ENCODE results near the gene SLC25A11. TPM values are rescaled to one million over a fixed set of nuclear protein-coding genes. Genes with fewer than 3 reads are reported as not detected.

Gene SLC25A11
- total RNA-seq, 1 donor from 2014 or later: 60.2 TPM

DNA sequence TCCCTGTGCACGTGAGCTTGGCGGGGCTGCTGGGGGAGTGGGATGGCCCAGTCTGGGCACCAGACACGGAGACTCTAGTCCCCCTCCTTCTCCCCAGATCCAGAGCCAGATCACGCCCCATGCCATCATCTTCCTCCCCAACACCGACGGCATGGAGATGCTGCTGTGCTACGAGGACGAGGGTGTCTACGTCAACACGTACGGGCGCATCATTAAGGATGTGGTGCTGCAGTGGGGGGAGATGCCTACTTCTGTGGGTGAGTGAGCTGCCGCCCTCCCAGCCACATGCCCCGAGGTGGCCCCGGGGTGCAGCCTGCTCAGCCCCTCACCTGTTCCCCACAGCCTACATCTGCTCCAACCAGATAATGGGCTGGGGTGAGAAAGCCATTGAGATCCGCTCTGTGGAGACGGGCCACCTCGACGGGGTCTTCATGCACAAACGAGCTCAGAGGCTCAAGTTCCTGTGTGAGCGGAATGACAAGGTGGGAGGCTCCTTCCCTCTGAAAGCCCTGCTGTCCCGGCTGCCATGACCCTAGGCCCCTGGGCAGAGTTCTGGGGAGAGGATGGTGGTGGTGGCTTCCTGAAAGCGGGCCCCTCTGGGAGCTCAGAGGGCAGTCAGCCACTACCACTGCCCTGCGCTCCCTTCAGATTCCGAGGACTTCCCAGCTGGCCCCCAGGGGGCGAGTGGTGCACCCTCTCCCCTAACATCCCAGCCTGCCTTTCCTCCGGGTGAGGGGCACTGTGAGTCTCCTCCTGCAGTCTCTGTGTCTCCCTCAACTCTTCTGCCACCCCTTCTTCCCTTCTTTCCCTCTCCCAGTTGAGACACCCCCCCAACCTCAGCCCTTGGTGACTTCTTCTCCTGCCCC, 43.3 kb downstream of the SLC25A11 start:
- TF ChIP-seq, protein P1, sequence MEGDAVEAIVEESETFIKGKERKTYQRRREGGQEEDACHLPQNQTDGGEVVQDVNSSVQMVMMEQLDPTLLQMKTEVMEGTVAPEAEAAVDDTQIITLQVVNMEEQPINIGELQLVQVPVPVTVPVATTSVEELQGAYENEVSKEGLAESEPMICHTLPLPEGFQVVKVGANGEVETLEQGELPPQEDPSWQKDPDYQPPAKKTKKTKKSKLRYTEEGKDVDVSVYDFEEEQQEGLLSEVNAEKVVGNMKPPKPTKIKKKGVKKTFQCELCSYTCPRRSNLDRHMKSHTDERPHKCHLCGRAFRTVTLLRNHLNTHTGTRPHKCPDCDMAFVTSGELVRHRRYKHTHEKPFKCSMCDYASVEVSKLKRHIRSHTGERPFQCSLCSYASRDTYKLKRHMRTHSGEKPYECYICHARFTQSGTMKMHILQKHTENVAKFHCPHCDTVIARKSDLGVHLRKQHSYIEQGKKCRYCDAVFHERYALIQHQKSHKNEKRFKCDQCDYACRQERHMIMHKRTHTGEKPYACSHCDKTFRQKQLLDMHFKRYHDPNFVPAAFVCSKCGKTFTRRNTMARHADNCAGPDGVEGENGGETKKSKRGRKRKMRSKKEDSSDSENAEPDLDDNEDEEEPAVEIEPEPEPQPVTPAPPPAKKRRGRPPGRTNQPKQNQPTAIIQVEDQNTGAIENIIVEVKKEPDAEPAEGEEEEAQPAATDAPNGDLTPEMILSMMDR (conservative IDR thresholded peaks at IDR 0.05): no peak
- Mint-ChIP-seq H3K36me3 (no peaks in the 10 kb centered on the region), H3K4me1 (ENCODE audit: unreplicated experiment) (no peaks in the 10 kb centered on the region), H3K27ac (no peak overlapping the region), H3K27me3 (no peaks in the 10 kb centered on the region), H3K9me3 (no peaks in the 10 kb centered on the region), H3K4me3 (no peak overlapping the region)
- no peak for DNase-seq (ENCODE audit: extremely low spot score, unreplicated experiment)

DNA sequence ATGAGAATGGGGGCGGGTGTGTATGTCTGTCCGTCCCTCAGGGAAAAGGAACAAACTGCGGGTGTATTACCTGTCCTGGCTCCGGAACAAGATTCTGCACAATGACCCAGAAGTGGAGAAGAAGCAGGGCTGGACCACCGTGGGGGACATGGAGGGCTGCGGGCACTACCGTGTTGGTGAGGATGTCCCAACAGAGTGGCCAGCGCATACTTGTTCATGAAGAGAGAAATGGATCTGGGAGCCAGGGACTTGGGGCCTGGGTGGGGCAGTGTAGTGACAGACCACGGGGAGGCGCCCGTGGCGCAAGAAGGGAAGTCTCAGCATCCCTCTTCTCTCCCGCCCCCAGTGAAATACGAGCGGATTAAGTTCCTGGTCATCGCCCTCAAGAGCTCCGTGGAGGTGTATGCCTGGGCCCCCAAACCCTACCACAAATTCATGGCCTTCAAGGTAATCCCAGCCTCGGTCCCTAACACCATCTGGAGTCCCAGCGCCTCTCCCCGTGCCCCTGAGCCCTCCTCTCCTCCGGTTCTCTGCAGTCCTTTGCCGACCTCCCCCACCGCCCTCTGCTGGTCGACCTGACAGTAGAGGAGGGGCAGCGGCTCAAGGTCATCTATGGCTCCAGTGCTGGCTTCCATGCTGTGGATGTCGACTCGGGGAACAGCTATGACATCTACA, 44.1 kb downstream of the SLC25A11 start:
- Mint-ChIP-seq H3K27ac (no peak overlapping the region), H3K4me3 (no peak overlapping the region), H3K9me3 (no peaks in the 10 kb centered on the region), H3K27me3 (no peaks in the 10 kb centered on the region), H3K36me3 (no peaks in the 10 kb centered on the region), H3K4me1 (ENCODE audit: unreplicated experiment) (no peaks in the 10 kb centered on the region)
- TF ChIP-seq, protein P1 (conservative IDR thresholded peaks at IDR 0.05): peak; percentile 24
- no peak for DNase-seq (ENCODE audit: extremely low spot score, unreplicated experiment)

DNA sequence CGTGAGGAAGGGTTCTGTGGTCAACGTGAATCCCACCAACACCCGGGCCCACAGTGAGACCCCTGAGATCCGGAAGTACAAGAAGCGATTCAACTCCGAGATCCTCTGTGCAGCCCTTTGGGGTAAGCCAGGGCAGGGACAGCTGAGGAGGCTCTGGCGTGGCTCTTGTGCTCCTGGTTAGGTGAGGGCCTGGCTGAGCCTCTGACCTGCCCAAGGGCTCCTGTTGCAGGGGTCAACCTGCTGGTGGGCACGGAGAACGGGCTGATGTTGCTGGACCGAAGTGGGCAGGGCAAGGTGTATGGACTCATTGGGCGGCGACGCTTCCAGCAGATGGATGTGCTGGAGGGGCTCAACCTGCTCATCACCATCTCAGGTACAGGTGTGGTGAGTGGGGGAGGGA, 44.7 kb downstream of the SLC25A11 start:
- DNase-seq (ENCODE audit: extremely low spot score, unreplicated experiment): no peak
- H3K36me3 Mint-ChIP-seq: no peaks in the 10 kb centered on the region
- no peaks in the 10 kb centered on the region for H3K9me3 Mint-ChIP-seq
- no peak overlapping the region for H3K4me3 Mint-ChIP-seq
- H3K27ac Mint-ChIP-seq: peak overlapping the region; percentile 41
- no peaks in the 10 kb centered on the region for H3K27me3 Mint-ChIP-seq
- no peaks in the 10 kb centered on the region for H3K4me1 Mint-ChIP-seq (ENCODE audit: unreplicated experiment)
- TF ChIP-seq, protein P1 (conservative IDR thresholded peaks at IDR 0.05): no peak

DNA sequence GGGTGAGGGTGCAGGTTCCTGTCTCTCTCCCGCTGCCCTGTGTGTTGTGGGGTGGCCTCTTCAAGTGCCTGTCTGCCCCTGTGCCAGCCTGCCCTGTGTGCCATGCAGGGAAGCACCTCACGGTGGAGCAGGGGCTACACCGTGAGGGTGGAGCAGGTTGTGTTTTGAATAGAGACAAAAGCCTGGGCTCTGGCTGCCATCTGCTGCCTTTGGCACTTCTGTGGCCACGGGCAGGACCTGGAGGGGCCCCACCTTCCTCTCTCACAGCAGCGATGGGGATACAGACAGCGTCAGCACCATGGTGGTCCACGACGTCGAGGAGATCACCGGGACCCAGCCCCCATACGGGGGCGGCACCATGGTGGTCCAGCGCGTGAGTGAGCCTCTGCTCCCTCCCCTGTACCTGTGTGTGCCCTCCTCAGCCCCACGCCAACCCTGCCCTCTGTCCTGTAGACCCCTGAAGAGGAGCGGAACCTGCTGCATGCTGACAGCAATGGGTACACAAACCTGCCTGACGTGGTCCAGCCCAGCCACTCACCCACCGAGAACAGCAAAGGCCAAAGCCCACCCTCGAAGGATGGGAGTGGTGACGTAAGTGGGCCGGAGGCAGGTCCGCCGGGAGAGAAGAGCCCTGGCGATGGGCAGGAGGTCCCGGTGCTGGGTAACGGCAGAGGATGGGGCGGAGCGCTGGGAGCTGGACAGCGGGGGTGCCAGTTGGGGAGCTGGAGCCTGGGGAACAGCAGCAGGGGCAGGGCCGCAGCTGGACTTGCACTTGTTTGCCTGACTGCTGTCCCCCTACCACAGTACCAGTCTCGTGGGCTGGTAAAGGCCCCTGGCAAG, 45.9 kb downstream of the SLC25A11 start:
- TF ChIP-seq, protein P1 (conservative IDR thresholded peaks at IDR 0.05): no peak
- H3K9me3 Mint-ChIP-seq: no peaks in the 10 kb centered on the region
- H3K27me3 Mint-ChIP-seq: no peaks in the 10 kb centered on the region
- H3K4me1 Mint-ChIP-seq (ENCODE audit: unreplicated experiment): no peaks in the 10 kb centered on the region
- no peak overlapping the region for H3K4me3 Mint-ChIP-seq
- H3K27ac Mint-ChIP-seq: no peak overlapping the region
- H3K36me3 Mint-ChIP-seq: peaks cover 4% of the 10 kb centered on the region
- no peak for DNase-seq (ENCODE audit: extremely low spot score, unreplicated experiment)

DNA sequence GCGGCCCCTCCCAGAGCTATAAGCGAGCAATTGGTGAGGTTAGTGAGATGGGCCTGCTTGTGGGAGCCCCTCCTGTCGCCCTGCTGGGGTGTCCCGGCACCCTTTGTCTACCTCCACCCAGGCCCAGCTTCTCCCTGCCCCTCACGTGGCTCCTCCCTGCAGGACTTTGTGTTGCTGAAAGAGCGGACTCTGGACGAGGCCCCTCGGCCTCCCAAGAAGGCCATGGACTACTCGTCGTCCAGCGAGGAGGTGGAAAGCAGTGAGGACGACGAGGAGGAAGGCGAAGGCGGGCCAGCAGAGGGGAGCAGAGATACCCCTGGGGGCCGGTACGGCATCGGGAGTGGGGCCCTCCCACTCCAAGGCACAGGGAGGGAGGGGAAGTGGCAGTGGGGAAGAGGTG, 46.6 kb downstream of the SLC25A11 start:
- Mint-ChIP-seq H3K36me3 (peaks cover 5% of the 10 kb centered on the region), H3K4me1 (ENCODE audit: unreplicated experiment) (no peaks in the 10 kb centered on the region), H3K27me3 (no peaks in the 10 kb centered on the region), H3K4me3 (no peak overlapping the region), H3K9me3 (no peaks in the 10 kb centered on the region), H3K27ac (no peak overlapping the region)
- TF ChIP-seq, protein P1 (conservative IDR thresholded peaks at IDR 0.05): no peak
- no peak for DNase-seq (ENCODE audit: extremely low spot score, unreplicated experiment)

All from type B pancreatic cell (in vitro differentiated cells).